Left forelimb (tissue), 1 donor: ENCODE data around the gene ADIPOR2.
A peak's percentile ranks its signal among the peaks of the same experiment; 100 is the strongest.

Experiments
- DNase-seq: peaks from one replicate; pipeline ENCODE4 v3.0.0-alpha.2; 2018; ENCODE audit warnings: low spot score

The ADIPOR2 gene

DNA sequence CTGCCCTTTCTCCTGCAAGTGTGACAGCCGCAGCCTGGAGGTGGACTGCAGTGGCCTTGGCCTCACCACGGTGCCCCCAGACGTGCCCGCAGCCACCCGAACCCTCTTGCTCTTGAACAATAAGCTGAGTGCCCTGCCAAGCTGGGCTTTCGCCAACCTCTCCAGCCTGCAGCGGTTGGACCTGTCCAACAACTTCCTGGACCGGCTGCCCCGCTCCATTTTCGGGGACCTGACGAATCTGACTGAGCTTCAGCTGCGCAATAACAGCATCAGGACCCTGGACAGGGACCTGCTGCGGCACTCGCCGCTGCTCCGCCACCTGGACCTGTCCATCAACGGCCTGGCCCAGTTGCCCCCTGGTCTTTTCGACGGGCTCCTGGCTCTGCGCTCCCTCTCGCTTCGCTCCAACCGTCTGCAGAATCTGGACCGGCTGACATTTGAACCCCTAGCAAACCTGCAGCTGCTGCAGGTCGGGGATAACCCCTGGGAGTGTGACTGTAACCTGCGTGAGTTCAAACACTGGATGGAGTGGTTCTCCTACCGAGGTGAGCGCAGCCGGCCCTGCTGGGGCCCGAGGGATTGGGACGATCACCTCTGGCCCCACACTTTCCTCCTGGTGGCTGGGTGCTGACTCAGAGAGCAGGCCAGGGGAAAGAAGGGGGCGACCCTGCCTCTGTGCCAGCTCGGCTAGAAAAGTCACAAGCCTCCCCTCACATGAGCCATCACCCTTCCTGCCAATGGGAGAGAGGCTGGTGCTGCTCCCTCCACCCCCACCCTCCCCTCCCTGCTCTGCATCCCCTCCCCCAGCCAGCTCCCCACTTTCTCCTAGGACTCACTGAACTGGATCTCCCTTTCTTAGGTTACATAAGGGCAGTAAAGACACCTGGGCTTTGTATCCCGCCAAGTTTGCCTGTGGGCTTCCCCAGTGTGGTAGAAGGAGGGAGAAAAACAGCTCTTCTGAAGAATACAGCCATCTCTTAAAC lies 140.4 kb downstream of the ADIPOR2 start:
- peak; percentile 82 for DNase-seq

GRCh38 chr12:1832801-1833595 lies 142.1 kb downstream of the ADIPOR2 start:
- no peak for DNase-seq

DNA sequence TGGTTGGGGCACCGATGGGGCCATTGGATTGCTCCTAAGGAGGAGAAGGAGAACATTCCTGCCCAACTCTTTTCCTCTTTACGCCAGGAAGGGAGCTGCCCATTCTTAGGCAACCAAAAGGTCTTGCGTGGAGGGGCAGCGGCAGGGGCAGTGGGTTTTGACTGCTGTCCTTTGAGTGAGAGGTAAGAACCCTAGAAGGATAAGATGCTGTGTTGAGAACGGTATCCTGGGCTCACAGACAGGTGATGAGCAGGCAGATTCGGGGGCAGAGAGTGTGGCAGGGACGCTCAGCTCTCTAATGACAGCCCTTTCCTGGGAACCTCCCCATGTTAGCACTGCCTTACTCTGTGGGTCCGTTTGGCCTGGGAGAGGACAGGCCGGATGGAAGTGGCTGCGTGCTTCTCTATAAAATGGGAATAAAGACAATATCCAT lies 142.7 kb downstream of the ADIPOR2 start:
- DNase-seq = no peak

DNA sequence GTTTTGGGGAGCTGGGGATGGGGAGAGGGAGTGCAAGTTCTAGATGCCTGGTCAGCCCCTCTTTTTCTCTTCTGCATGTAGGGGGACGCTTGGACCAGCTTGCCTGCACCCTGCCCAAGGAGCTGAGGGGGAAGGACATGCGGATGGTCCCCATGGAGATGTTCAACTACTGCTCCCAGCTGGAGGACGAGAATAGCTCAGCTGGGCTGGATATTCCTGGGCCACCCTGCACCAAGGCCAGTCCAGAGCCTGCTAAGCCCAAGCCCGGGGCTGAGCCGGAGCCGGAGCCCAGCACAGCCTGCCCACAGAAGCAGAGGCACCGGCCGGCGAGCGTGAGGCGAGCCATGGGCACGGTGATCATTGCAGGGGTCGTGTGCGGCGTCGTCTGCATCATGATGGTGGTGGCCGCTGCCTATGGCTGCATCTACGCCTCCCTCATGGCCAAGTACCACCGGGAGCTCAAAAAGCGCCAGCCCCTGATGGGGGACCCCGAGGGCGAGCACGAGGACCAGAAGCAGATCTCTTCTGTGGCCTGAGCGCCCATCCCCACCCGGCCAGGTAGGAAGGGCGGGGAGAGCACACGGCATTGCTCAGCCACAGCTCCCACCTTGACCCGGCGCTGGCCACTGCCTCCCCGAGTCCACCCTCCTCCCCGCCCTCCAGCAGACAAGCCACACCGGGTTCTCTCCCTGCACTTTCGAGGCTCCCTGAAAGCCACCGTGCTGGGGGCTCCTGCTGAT lies 143.5 kb downstream of the ADIPOR2 start:
- DNase-seq = no peak

DNA sequence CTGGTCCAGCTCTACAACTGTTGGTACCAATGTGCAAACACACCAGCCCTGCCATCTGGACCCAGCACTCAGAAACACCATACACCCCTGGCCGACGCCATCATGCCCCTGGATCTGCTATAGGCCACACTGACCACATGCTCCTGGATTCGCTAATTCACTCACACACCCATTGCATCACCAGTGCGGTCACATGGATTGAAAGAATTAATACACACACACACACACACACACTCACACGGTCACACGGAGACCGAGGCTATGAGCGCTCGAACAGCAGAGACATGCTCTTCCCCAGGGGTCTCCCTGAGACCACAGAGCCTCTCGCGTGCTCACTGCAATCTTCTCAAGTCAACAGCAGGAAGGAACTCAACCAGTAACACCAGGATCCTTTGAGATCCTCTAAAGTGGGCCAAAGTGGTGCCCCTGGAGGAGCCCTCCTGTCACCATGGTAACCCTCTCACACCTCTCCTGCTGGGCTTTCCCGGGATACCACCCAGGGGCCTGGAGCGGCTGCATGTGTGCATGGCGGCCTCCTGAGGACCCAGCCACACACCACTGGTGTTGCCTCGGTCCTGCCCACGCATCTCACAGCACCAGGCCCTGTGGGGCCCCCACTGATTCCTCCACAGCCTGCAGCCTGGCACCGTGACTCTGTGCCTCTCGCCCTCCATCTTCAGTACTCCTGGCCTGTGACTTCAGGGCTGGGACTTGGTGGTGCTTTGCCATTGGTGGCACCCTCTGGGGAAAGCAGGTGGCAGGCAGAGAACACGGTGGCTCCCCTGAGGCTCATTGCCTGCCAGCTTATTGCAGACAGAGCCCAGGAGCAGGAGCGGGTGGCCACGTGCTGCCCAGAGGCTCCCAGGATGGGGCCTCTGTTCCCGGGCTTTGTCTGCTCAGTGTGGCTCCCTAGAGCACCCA lies 144.6 kb downstream of the ADIPOR2 start:
- DNase-seq = no peak

- no peak for DNase-seq
These were observed 145.5 kb downstream of the ADIPOR2 start for GRCh38 chr12:1836241-1836803.

GRCh38 chr12:1836854-1837421 lies 146.1 kb downstream of the ADIPOR2 start:
- DNase-seq = no peak

- DNase-seq = no peak
These were observed 146.8 kb downstream of the ADIPOR2 start for GRCh38 chr12:1837541-1838204.
